HepG2 (cell line): ENCODE data around the gene ZNF32. TPM values are rescaled to one million over a fixed set of nuclear protein-coding genes. Genes with fewer than 3 reads are reported as not detected.

Source experiments
- ATAC-seq: fragments of 200-7000 bp; cut with Tn5 transposase; 3 replicates; pipeline ENCODE4 v1.9.1; 2020; ENCODE audit warnings: mild to moderate bottlenecking, moderate library complexity
- BruUV-seq: library from RNA; stranded (reverse); fragments of 400-500 nt; replicated peaks from 2 replicates; lab custom pipeline; 2021; lab: Mats Ljungman, UMichigan
- CTCF ChIA-PET: fragments of 300-600 bp; formaldehyde crosslinking; extraction: SDS; loops from one replicate; lab custom pipeline; 2021; ENCODE audit warnings: low total read pairs, inconsistent platforms, low intra/inter-chr PET ratio; lab: Yijun Ruan, JAX
- POLR2A ChIA-PET: fragments of 350-600 bp; sonication (Branson Sonifier 250); formaldehyde crosslinking; loops from one replicate; lab custom pipeline; 2020; ENCODE audit warnings: antibody characterized with exemption, inconsistent platforms; lab: Yijun Ruan, JAX
- DNase-seq: peaks from one replicate; pipeline ENCODE4 v3.0.0-alpha.2; 2015; ENCODE audit warnings: low spot score
- FAIRE-seq: peaks from 3 replicates; lab custom pipeline; 2011; peaks lifted over from hg19 to GRCh38; lab: Jason Lieb, UNC
- H2AFZ ChIP-seq: one replicate; pipeline ENCODE4 v1.6.1; 2011; ENCODE audit warnings: low read length, inconsistent platforms
- H3K27ac ChIP-seq: fragments of 300-600 bp; 3 replicates; pipeline ENCODE4 v1.8.0; 2011; ENCODE audit warnings: mixed run types, mild to moderate bottlenecking, mixed read lengths, low read length, inconsistent platforms; ENCODE audit not compliant: insufficient read depth; ENCODE audit errors: extremely low read length
- H3K27me3 ChIP-seq, 2 experiments: fragments of 200-600 bp in 1 of 2; 2 replicates in 1 of 2; 3 replicates in 1 of 2; pipeline versions ENCODE4 v1.6.0 to v1.8.0; 2011; ENCODE audit warnings: low read length in 2 of 2, mild to moderate bottlenecking in 2 of 2, moderate library complexity in 2 of 2, inconsistent platforms in 1 of 2; ENCODE audit not compliant: insufficient read depth in 2 of 2, control insufficient read depth in 1 of 2
- H3K36me3 ChIP-seq, 2 experiments: fragments of 200-600 bp in 1 of 2; replicated peaks in 1 of 2; 2 replicates in 1 of 2; 3 replicates in 1 of 2; pipeline versions ENCODE4 v1.5.1 to v1.8.0; 2011; ENCODE audit warnings: low read length in 2 of 2, inconsistent platforms in 1 of 2; ENCODE audit not compliant: insufficient read depth in 2 of 2, control insufficient read depth in 1 of 2
- H3K4me1 ChIP-seq: 2 replicates; pipeline ENCODE4 v1.5.1; 2012; ENCODE audit warnings: low read length, inconsistent platforms; ENCODE audit not compliant: insufficient read depth
- H3K4me2 ChIP-seq: 2 replicates; pipeline ENCODE4 v1.6.0; 2011; ENCODE audit warnings: low read depth, low read length, inconsistent platforms
- H3K4me3 ChIP-seq, 3 experiments: fragments of 200-600 bp in 1 of 3; sonication (generic), shearing (Covaris generic) in 1 of 3; replicated peaks in 1 of 3; 2 replicates each; pipeline ENCODE4 v1.5.1; 2011 to 2016; ENCODE audit warnings: low read length in 3 of 3, inconsistent platforms in 2 of 3, low read depth in 2 of 3, mild to moderate bottlenecking in 2 of 3, control low read depth in 1 of 3, mixed read lengths in 1 of 3; ENCODE audit not compliant: insufficient read depth in 1 of 3
- H3K79me2 ChIP-seq: one replicate; pipeline ENCODE4 v1.6.1; 2011; ENCODE audit warnings: low read length, inconsistent platforms; ENCODE audit not compliant: insufficient read depth
- H3K9ac ChIP-seq: 2 replicates; pipeline ENCODE4 v1.6.0; 2011; ENCODE audit warnings: mild to moderate bottlenecking, low read depth, low read length, inconsistent platforms; ENCODE audit not compliant: insufficient read depth
- H3K9me3 ChIP-seq: 2 replicates; pipeline ENCODE4 v1.5.1; 2012; ENCODE audit warnings: mild to moderate bottlenecking, low read length
- H4K20me1 ChIP-seq: 2 replicates; pipeline ENCODE4 v1.6.0; 2011; ENCODE audit warnings: inconsistent platforms, mild to moderate bottlenecking, low read length, moderate library complexity; ENCODE audit not compliant: insufficient read depth
- ARNT ChIP-seq: fragments of 450-650 bp; IDR thresholded peaks from 2 replicates; pipeline ENCODE4 v1.6.1; 2017
- CEBPB ChIP-seq: IDR thresholded peaks from 2 replicates; pipeline ENCODE4 v1.6.1; 2011; ENCODE audit warnings: low read depth, low read length, improper control_type of control experiment, borderline replicate concordance
- CENPBD1 ChIP-seq: sonication (generic); formaldehyde crosslinking; IDR thresholded peaks from 2 replicates; pipeline ENCODE4 v1.8.0; 2022; ENCODE audit warnings: missing genetic modification reagents, low read depth, mild to moderate bottlenecking, borderline replicate concordance
- KMT2B ChIP-seq: IDR thresholded peaks from 2 replicates; pipeline ENCODE4 v1.6.1; 2016; ENCODE audit warnings: missing genetic modification reagents, missing compliant biosample characterization
- LCORL ChIP-seq, 2 experiments: fragments of 450-650 bp in 1 of 2; sonication (generic) in 1 of 2; formaldehyde crosslinking in 1 of 2; IDR thresholded peaks; 2 replicates each; pipeline versions ENCODE4 v1.5.0 to v1.6.1; 2017 to 2020; ENCODE audit warnings: antibody characterized with exemption in 1 of 2, missing genetic modification reagents in 1 of 2
- MLXIP ChIP-seq: sonication (generic); formaldehyde crosslinking; IDR thresholded peaks from 2 replicates; pipeline ENCODE4 v1.9.0; 2021; ENCODE audit warnings: missing genetic modification reagents, borderline replicate concordance
- PRDM15 ChIP-seq: sonication (generic); formaldehyde crosslinking; IDR thresholded peaks from 2 replicates; pipeline ENCODE4 v1.4.0; 2020; ENCODE audit warnings: missing genetic modification reagents
- SSRP1 ChIP-seq: IDR thresholded peaks from 2 replicates; pipeline ENCODE4 v1.6.1; 2016; ENCODE audit warnings: control low read depth
- STAT5B ChIP-seq: sonication (generic); formaldehyde crosslinking; IDR thresholded peaks from 2 replicates; pipeline ENCODE4 v1.4.0; 2020; ENCODE audit warnings: missing genetic modification reagents
- ZNF3 ChIP-seq: IDR thresholded peaks from 2 replicates; pipeline ENCODE4 v1.7.0; 2017; ENCODE audit warnings: inconsistent platforms
- ZNF776 ChIP-seq: sonication (generic); formaldehyde crosslinking; IDR thresholded peaks from 2 replicates; pipeline ENCODE4 v1.4.0; 2020; ENCODE audit warnings: mild to moderate bottlenecking, missing genetic modification reagents
- ZSCAN5A ChIP-seq: sonication (generic); formaldehyde crosslinking; IDR thresholded peaks from 2 replicates; pipeline ENCODE4 v1.8.0; 2022; ENCODE audit warnings: mild to moderate bottlenecking, missing genetic modification reagents, borderline replicate concordance
- WGBS: methylation state at CpG from one replicate; pipeline ENCODE4 v1.1.6; 2017; ENCODE audit warnings: low lambda C conversion rate; 5-methylcytosine and 5-hydroxymethylcytosine counted together
- in situ Hi-C: cut with HindIII; loops from 2 replicates; pipeline ENCODE4 v1.10.0; 2017; ENCODE audit warnings: low pct_unique_long_range_greater_than_20kb; ENCODE audit not compliant: extremely low pct_ligation_motif_present
- intact Hi-C: fragments of 100-400 bp; cut with micrococcal nuclease; formaldehyde crosslinking; loops from one replicate; pipeline ENCODE4 v1.10.0; 2022; ENCODE audit not compliant: unreplicated experiment
- polyA plus RNA-seq, 8 experiments: library from polyadenylated mRNA; depleted of rRNA in 3 of 8; stranded (reverse) in 7 of 8; unstranded in 1 of 8; fragments of >200 nt; fragmentation: Illumina TruSeq in 4 of 8; extraction: Trizol in 4 of 8; gene quantifications; 2 replicates each; pipeline versions ENCODE4 v1.2.1 to v1.2.3, GENCODE V29; 2011 to 2016; ENCODE audit warnings: low read depth in 4 of 8, missing spikeins in 1 of 8, mixed read lengths in 1 of 8; ENCODE audit not compliant: insufficient read depth in 1 of 8
- total RNA-seq, 5 experiments: library from RNA; depleted of rRNA; stranded (reverse); fragments of >200 nt; fragmentation: Illumina TruSeq; extraction: Trizol; gene quantifications; 2 replicates each; pipeline ENCODE4 v1.2.3, GENCODE V29; 2016; ENCODE audit warnings: low read depth in 1 of 5

Gene ZNF32
- total and polyA plus RNA-seq, 2 of the 13 experiments (the other 11 are each of a cell fraction or from before 2014, with no cell fraction given) = 12.5 to 16.9 TPM

- Histone ChIP-seq H3K9ac (no peak overlapping the region), H3K4me3 (no peak overlapping the region), H3K27ac (no peak overlapping the region), H2AFZ (no peak overlapping the region), H3K79me2 (no peaks in the 10 kb centered on the region), H3K4me1 (no peaks in the 10 kb centered on the region), H3K4me2 (no peak overlapping the region), H3K27me3 (no peaks in the 10 kb centered on the region; a peak in 1 of 5 replicates), H4K20me1 (no peaks in the 10 kb centered on the region), H3K9me3 (no peaks in the 10 kb centered on the region), H3K36me3 (no peaks in the 10 kb centered on the region)
- DNase-seq = no peak
- WGBS = 75% methylated on average over 13 of the region's 35 CpGs
- intact Hi-C loops (no loop called here), in situ Hi-C loops (no loop called here)
- no peak for FAIRE-seq
- ChIA-PET CTCF (no interaction called here), POLR2A (no interaction called here)
- no peak for TF ChIP-seq ARNT
- no peak for TF ChIP-seq CENPBD1 (CRISPR knock-in tag)
- no peak for TF ChIP-seq LCORL (IDR thresholded peaks at IDR 0.05)
- TF ChIP-seq LCORL (CRISPR knock-in tag; IDR thresholded peaks at IDR 0.05) = no peak
- TF ChIP-seq ZSCAN5A (CRISPR knock-in tag) = no peak
- no peak for TF ChIP-seq PRDM15 (CRISPR knock-in tag)
- no peak for TF ChIP-seq KMT2B (CRISPR knock-in tag)
- TF ChIP-seq ZNF3 (CRISPR knock-in tag) = no peak
- TF ChIP-seq ZNF776 (CRISPR knock-in tag) = no peak
- no peak for TF ChIP-seq STAT5B (CRISPR knock-in tag)
- TF ChIP-seq MLXIP (CRISPR knock-in tag) = no peak
- TF ChIP-seq SSRP1 = no peak
- no peak for TF ChIP-seq CEBPB
- BruUV-seq = no TSS peak
- ATAC-seq = peak; percentile 61
Measured at GRCh38 chr10:43667317-43667731, 18.6 kb upstream of the ZNF32 start.
